Heart left ventricle (tissue), 16 donors: ENCODE results near the gene MEP1A. TPM values are rescaled to one million over a fixed set of nuclear protein-coding genes. Genes with fewer than 3 reads are reported as not detected.

Source experiments
- ATAC-seq, 4 donors: fragments of 200-7000 bp; cut with Tn5 transposase; one replicate each; pipeline ENCODE4 v1.9.1; 2020 to 2022; ENCODE audit warnings: moderate library complexity in 4 of 4, mild to moderate bottlenecking in 3 of 4, moderate number of reproducible peaks in 1 of 4
- DNase-seq, 5 donors: peaks; one replicate each; pipeline ENCODE4 v3.0.0-alpha.2; 2020
- H3K27ac ChIP-seq, 12 donors: fragments of 200-600 bp; sonication (generic) in 4 of 12; one replicate each; pipeline versions ENCODE4 v1.5.0 to v1.8.0; 2016 to 2022; ENCODE audit warnings: mild to moderate bottlenecking in 2 of 12
- H3K27me3 ChIP-seq, 9 donors: fragments of 200-600 bp; sonication (generic) in 2 of 9; one replicate each; pipeline versions ENCODE4 v1.5.1 to v1.8.0; 2016 to 2022; ENCODE audit warnings: mild to moderate bottlenecking in 3 of 9
- H3K36me3 ChIP-seq, 9 donors: fragments of 200-600 bp; sonication (generic) in 2 of 9; one replicate each; pipeline versions ENCODE4 v1.5.0 to v1.8.0; 2018 to 2022; ENCODE audit warnings: mild to moderate bottlenecking in 2 of 9
- H3K4me1 ChIP-seq, 12 donors: fragments of 200-600 bp; sonication (generic) in 4 of 12; one replicate each; pipeline versions ENCODE4 v1.5.0 to v1.8.0; 2016 to 2022; ENCODE audit warnings: mild to moderate bottlenecking in 3 of 12
- H3K4me3 ChIP-seq, 12 donors: fragments of 200-600 bp; sonication (generic) in 4 of 12; one replicate each; pipeline versions ENCODE4 v1.5.0 to v1.8.0; 2017 to 2022; ENCODE audit warnings: mild to moderate bottlenecking in 9 of 12, moderate library complexity in 4 of 12
- H3K9me3 ChIP-seq, 12 donors: fragments of 200-600 bp; sonication (generic) in 4 of 12; one replicate each; pipeline versions ENCODE4 v1.5.0 to v1.8.0; 2016 to 2022; ENCODE audit warnings: mild to moderate bottlenecking in 1 of 12
- POLR2A ChIP-seq, 2 donors: fragments of 450-650 bp; IDR thresholded peaks; one replicate each; pipeline ENCODE4 v1.6.1; 2017; ENCODE audit warnings: antibody characterized with exemption in 2 of 2, mild to moderate bottlenecking in 2 of 2, moderate library complexity in 2 of 2
- WGBS, 4 donors: extraction: QIAGEN DNeasy Blood & Tissue Kit in 2 of 4; methylation state at CpG; one replicate each; pipeline versions ENCODE4 v1.1.5 to v1.1.7; 2013 to 2018; 5-methylcytosine and 5-hydroxymethylcytosine counted together
- intact Hi-C, 10 donors: fragments of 100-400 bp; cut with DNase I; formaldehyde crosslinking; loops; one replicate each; pipeline versions ENCODE4 v1.11.1 to v1.14.2; 2022
- polyA plus RNA-seq, 2 donors: library from polyadenylated mRNA; stranded (reverse); fragments of 200-250 nt; gene quantifications; one replicate each; pipeline ENCODE4 v1.2.3, GENCODE V29; 2013
- total RNA-seq, 9 donors: library from RNA; depleted of rRNA in 2 of 9; stranded (reverse); fragments of >200 nt in 2 of 9; fragmentation: NEBNext Ultra II Directional in 3 of 9; extraction: Animal tissue kit (Norgen Biotek cat#: 25700) in 3 of 9; gene quantifications; one replicate each; pipeline versions ENCODE4 v1.1.0 to v1.2.4, GENCODE V29; 2016 to 2023
- TF ChIP-seq, protein P1 (sequence below), 12 donors: fragments of 200-600 bp; sonication (generic) in 4 of 12; IDR thresholded peaks; one replicate each; pipeline versions ENCODE4 v1.5.0 to v1.8.0; 2018 to 2022; ENCODE audit warnings: antibody characterized with exemption in 12 of 12, mild to moderate bottlenecking in 5 of 12
- donor health status: ischemic (EF 13 %, LVEDD 7.1; RV severe dilation, severe dysfunction).
- donor health status: healthy with polysubstance abuse.
- donor health status: DM: no; HTN: yes; CAD: no.
- donor health status: DM: no; HTN: no; CAD: no.
- donor health status: ischemic (EF 25% LVEDD 6.9; RV normal size, moderate dysfunction).
- donor health status: ischemic (EF 25% LVEDD 5.7; RV mildly dilated, moderate dysfunction).
- donor health status: healthy.
- donor health status: DM: yes; HTN: yes; CAD: no.
- donor health status: ischemic (EF 35%, LVEDD 5.7; RV mildly dilated, moderate dysfunction).
- donor health status: nonischemic (EF 11% LVEDD 7.7; RV severe dilation, severe dysfunction).
- donor health status: DM: yes; HTN: yes; CAD: no.
- donor health status: PGD.
- donor health status: ischemic (EF 29% LVEDD 5.4; RV normal size, mild dysfunction).
- donor health status: nonischemic (EF 23%, LVEDD 6.1; RV moderate dilation, normal function).

The MEP1A gene
- total and polyA plus RNA-seq, 11 donors = not detected

DNA sequence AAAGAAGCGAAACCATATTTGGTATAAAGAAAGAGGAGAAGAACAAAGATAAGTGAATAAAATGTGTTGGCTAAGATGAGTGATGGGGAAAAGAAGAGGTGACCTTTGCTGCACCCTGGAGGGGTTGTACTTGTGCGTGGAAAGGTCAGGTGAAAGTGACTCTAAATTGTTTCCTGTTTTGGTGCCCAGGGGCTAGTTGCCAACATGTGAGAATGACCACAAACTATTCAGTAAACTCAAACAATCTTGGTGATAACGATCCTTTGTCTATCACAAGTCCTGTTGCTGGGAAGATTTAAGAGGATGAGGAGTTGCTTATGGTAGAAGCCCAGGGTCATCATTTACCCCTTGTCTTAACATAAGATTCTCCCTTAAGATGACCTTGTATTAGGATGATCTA is 70.6 kb downstream of the MEP1A start:
- no peak for DNase-seq
- no peak overlapping the region for H3K4me3 ChIP-seq
- H3K4me1 ChIP-seq = no peaks in the 10 kb centered on the region
- no peak for ATAC-seq
- WGBS, 4 donors = 77 to 87% (median 78%) methylated on average over 3 of the region's 3 CpGs
- TF ChIP-seq POLR2A (IDR thresholded peaks at IDR 0.05) = no peak
- TF ChIP-seq, protein P1, sequence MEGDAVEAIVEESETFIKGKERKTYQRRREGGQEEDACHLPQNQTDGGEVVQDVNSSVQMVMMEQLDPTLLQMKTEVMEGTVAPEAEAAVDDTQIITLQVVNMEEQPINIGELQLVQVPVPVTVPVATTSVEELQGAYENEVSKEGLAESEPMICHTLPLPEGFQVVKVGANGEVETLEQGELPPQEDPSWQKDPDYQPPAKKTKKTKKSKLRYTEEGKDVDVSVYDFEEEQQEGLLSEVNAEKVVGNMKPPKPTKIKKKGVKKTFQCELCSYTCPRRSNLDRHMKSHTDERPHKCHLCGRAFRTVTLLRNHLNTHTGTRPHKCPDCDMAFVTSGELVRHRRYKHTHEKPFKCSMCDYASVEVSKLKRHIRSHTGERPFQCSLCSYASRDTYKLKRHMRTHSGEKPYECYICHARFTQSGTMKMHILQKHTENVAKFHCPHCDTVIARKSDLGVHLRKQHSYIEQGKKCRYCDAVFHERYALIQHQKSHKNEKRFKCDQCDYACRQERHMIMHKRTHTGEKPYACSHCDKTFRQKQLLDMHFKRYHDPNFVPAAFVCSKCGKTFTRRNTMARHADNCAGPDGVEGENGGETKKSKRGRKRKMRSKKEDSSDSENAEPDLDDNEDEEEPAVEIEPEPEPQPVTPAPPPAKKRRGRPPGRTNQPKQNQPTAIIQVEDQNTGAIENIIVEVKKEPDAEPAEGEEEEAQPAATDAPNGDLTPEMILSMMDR (IDR thresholded peaks at IDR 0.05) = no peak
- H3K36me3 ChIP-seq = peaks cover 0 to 89% (median 19%) of the 10 kb centered on the region in 9 donors
- H3K27me3 ChIP-seq = no peaks in the 10 kb centered on the region
- H3K27ac ChIP-seq = no peak overlapping the region
- H3K9me3 ChIP-seq = no peaks in the 10 kb centered on the region
- intact Hi-C loops = no loop called here

- Histone ChIP-seq H3K27me3 (no peaks in the 10 kb centered on the region), H3K4me3 (no peak overlapping the region), H3K27ac (no peak overlapping the region), H3K36me3 (peaks cover 0 to 99% (median 19%) of the 10 kb centered on the region in 9 donors), H3K9me3 (no peaks in the 10 kb centered on the region), H3K4me1 (no peaks in the 10 kb centered on the region)
- WGBS, 4 donors = 91 to 94% (median 92%) methylated on average over 2 of the region's 2 CpGs
- no peak for DNase-seq
- no peak for ATAC-seq
- intact Hi-C loops = no loop called here
- TF ChIP-seq, protein P1 (IDR thresholded peaks at IDR 0.05) = no peak
- no peak for TF ChIP-seq POLR2A (IDR thresholded peaks at IDR 0.05)
Observed at GRCh38 chr6:46865221-46865620, 72.0 kb downstream of the MEP1A start.

DNA sequence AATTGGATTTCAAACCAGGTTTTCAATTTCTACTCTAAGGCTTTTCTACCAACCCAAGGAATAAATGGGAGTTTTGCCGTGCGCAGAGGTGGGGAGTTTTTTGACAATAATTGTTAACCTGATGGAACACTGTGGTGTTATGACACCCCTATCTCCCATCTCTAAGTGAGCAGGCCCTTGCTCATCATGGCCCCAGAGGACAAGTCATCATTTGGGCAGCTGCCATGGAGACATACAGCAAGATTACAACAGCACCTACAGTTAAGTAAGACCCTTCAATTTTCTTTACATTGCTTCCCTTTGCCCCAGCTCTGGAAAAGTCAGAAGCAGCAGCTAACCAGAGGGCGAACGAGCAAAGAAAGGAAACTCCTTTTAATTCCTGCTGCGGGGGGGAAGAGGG is 74.2 kb downstream of the MEP1A start:
- DNase-seq (no peak), ATAC-seq (no peak)
- Histone ChIP-seq H3K27ac (no peak overlapping the region), H3K27me3 (no peaks in the 10 kb centered on the region), H3K4me1 (no peaks in the 10 kb centered on the region), H3K4me3 (no peak overlapping the region), H3K36me3 (peaks cover 0 to 100% (median 25%) of the 10 kb centered on the region in 9 donors), H3K9me3 (no peaks in the 10 kb centered on the region)
- 75 to 87% (median 76%) methylated on average over 5 of the region's 5 CpGs for WGBS, 4 donors
- no peak for TF ChIP-seq POLR2A (IDR thresholded peaks at IDR 0.05)
- TF ChIP-seq, protein P1 (IDR thresholded peaks at IDR 0.05) = no peak
- intact Hi-C loops = no loop called here

DNA sequence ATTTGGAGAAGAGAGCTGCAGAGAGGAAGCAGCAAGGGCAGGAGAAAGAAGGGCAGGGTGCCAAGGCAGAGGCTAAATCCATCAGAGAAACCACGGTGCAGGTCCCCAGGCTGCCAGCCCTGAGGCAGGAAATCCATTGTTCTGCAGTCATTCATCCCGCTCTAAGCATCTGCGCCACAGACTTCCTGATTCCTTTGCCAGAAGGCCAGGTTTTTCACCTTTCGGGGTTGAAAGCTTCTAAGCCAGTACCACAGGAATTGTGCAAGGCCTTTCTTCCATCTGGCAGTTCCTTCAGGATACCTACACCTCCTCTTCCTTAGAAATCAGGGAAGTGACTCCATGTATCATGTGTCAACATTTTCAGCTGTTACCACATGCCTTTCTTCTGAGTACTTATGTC is 82.9 kb downstream of the MEP1A start:
- peaks cover 0 to 18% (median 0%) of the 10 kb centered on the region in 12 donors for H3K4me1 ChIP-seq
- ATAC-seq = peak; percentile 39 to 82 (median 48)
- peaks cover 0 to 8% (median 0%) of the 10 kb centered on the region in 9 donors for H3K27me3 ChIP-seq
- no peaks in the 10 kb centered on the region for H3K9me3 ChIP-seq
- TF ChIP-seq, protein P1 (IDR thresholded peaks at IDR 0.05) = no peak
- no peak for TF ChIP-seq POLR2A (IDR thresholded peaks at IDR 0.05)
- peak in 4 of 5 donors; percentile 30 to 54 (median 40) for DNase-seq
- intact Hi-C loops = no loop called here
- peak overlapping the region in 3 of 12 donors; percentile 5 to 32 (median 14) for H3K27ac ChIP-seq
- WGBS, 4 donors = 37 to 53% (median 48%) methylated on average over 4 of the region's 4 CpGs
- H3K4me3 ChIP-seq = no peak overlapping the region
- H3K36me3 ChIP-seq = peaks cover 0 to 83% (median 24%) of the 10 kb centered on the region in 9 donors
